GM23338 (cell line): ENCODE data around the gene COL18A1.

Experiments
- CREB1 ChIP-seq: fragments of 250-450 bp; sonication (Bioruptor Pico); IDR thresholded peaks from 2 replicates; pipeline ENCODE4 v1.5.0; 2020; ENCODE audit warnings: low read depth, mild to moderate bottlenecking, moderate library complexity
- EZH2 ChIP-seq: fragments of 200-600 bp; sonication (generic); IDR thresholded peaks from one replicate; pipeline ENCODE4 v1.8.0; 2017; ENCODE audit warnings: antibody characterized with exemption, mild to moderate bottlenecking, low read depth; ENCODE audit not compliant: unreplicated experiment
- EZH2phosphoT487 ChIP-seq: fragments of 200-600 bp; sonication (generic); IDR thresholded peaks from one replicate; pipeline ENCODE4 v1.8.1; 2018; ENCODE audit warnings: antibody characterized with exemption; ENCODE audit not compliant: unreplicated experiment
- JUNB ChIP-seq: IDR thresholded peaks from one replicate; pipeline ENCODE4 v1.6.1; 2016; ENCODE audit warnings: antibody characterized with exemption; ENCODE audit not compliant: unreplicated experiment
- NANOG ChIP-seq: IDR thresholded peaks from 2 replicates; pipeline ENCODE4 v1.6.1; 2016; ENCODE audit warnings: antibody characterized with exemption, borderline replicate concordance
- POLR2AphosphoS5 ChIP-seq: IDR thresholded peaks from 2 replicates; pipeline ENCODE4 v1.6.1; 2016; ENCODE audit warnings: antibody characterized with exemption, low read depth
- STAT1 ChIP-seq: IDR thresholded peaks from one replicate; pipeline ENCODE4 v1.6.1; 2016; ENCODE audit warnings: antibody characterized with exemption; ENCODE audit not compliant: unreplicated experiment
- ZNF114 ChIP-seq: fragments of 250-450 bp; sonication (Bioruptor Pico); IDR thresholded peaks from 2 replicates; pipeline ENCODE4 v1.5.0; 2020; ENCODE audit warnings: mild to moderate bottlenecking, moderate library complexity
- ZNF331 ChIP-seq: fragments of 250-450 bp; sonication (Bioruptor Pico); IDR thresholded peaks from 2 replicates; pipeline ENCODE4 v1.5.0; 2020; ENCODE audit warnings: low read depth, mild to moderate bottlenecking, moderate library complexity
- TF ChIP-seq, protein P1 (sequence below): IDR thresholded peaks from one replicate; pipeline ENCODE4 v1.6.1; 2018; ENCODE audit warnings: antibody characterized with exemption; ENCODE audit not compliant: unreplicated experiment
- TF ChIP-seq, protein P2 (sequence below), 2 experiments: fragments of 200-600 bp in 1 of 2; sonication (generic) in 1 of 2; conservative IDR thresholded peaks; 2 replicates each; pipeline versions ENCODE4 v1.5.1 to v1.6.1; 2016 to 2017; ENCODE audit warnings: antibody characterized with exemption in 2 of 2, low read depth in 2 of 2, mild to moderate bottlenecking in 2 of 2, moderate library complexity in 1 of 2
- TF ChIP-seq, protein P3 (sequence below): IDR thresholded peaks from 2 replicates; pipeline ENCODE4 v1.6.1; 2016; ENCODE audit warnings: antibody characterized with exemption
- TF ChIP-seq, protein P4 (sequence below): fragments of 250-450 bp; sonication (Bioruptor Pico); IDR thresholded peaks from 2 replicates; pipeline ENCODE4 v1.5.0; 2020; ENCODE audit warnings: mild to moderate bottlenecking, moderate library complexity

DNA sequence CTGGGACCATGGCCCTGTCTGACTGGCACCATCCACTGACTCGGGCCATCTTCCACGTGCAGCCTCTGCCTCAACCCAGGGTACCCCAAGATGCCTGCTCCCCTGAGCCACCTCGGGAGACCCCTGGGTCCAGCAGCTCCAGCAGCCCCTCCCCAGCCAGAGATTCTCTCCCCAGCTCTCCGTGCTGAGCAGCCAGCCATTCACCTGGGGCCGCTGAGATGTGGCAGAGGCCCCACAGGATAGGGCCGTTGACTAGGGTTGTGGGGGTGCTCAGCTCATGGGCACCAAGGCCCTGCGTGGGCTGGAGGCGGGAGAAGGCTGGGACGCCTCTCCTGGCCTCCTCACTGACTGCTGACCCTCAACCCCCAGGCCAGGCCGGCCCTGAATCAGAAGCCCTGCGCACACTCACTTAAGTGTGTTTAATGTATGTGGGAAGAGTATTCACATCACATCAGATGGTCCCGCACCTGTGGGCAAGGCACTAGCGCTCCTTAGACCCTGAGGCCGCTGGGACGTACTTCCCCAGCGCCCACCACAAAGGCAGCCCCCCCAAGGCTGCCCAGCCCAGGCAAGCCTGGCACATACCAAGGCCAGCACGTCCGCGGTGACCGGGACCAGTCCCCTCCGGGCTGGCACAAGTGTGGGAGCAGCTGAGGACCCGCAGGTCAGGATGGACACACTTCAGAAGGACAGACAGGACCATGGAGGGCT, 109.5 kb downstream of the COL18A1 start:
- TF ChIP-seq, protein P1, sequence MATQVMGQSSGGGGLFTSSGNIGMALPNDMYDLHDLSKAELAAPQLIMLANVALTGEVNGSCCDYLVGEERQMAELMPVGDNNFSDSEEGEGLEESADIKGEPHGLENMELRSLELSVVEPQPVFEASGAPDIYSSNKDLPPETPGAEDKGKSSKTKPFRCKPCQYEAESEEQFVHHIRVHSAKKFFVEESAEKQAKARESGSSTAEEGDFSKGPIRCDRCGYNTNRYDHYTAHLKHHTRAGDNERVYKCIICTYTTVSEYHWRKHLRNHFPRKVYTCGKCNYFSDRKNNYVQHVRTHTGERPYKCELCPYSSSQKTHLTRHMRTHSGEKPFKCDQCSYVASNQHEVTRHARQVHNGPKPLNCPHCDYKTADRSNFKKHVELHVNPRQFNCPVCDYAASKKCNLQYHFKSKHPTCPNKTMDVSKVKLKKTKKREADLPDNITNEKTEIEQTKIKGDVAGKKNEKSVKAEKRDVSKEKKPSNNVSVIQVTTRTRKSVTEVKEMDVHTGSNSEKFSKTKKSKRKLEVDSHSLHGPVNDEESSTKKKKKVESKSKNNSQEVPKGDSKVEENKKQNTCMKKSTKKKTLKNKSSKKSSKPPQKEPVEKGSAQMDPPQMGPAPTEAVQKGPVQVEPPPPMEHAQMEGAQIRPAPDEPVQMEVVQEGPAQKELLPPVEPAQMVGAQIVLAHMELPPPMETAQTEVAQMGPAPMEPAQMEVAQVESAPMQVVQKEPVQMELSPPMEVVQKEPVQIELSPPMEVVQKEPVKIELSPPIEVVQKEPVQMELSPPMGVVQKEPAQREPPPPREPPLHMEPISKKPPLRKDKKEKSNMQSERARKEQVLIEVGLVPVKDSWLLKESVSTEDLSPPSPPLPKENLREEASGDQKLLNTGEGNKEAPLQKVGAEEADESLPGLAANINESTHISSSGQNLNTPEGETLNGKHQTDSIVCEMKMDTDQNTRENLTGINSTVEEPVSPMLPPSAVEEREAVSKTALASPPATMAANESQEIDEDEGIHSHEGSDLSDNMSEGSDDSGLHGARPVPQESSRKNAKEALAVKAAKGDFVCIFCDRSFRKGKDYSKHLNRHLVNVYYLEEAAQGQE = no peak
- TF ChIP-seq, protein P2, sequence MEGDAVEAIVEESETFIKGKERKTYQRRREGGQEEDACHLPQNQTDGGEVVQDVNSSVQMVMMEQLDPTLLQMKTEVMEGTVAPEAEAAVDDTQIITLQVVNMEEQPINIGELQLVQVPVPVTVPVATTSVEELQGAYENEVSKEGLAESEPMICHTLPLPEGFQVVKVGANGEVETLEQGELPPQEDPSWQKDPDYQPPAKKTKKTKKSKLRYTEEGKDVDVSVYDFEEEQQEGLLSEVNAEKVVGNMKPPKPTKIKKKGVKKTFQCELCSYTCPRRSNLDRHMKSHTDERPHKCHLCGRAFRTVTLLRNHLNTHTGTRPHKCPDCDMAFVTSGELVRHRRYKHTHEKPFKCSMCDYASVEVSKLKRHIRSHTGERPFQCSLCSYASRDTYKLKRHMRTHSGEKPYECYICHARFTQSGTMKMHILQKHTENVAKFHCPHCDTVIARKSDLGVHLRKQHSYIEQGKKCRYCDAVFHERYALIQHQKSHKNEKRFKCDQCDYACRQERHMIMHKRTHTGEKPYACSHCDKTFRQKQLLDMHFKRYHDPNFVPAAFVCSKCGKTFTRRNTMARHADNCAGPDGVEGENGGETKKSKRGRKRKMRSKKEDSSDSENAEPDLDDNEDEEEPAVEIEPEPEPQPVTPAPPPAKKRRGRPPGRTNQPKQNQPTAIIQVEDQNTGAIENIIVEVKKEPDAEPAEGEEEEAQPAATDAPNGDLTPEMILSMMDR (conservative IDR thresholded peaks at IDR 0.05; ENCODE audit: low read depth in 2 of 2) = no peak
- TF ChIP-seq EZH2phosphoT487 = no peak
- TF ChIP-seq STAT1 = no peak
- no peak for TF ChIP-seq EZH2
- no peak for TF ChIP-seq POLR2AphosphoS5
- no peak for TF ChIP-seq NANOG
- TF ChIP-seq, protein P3, sequence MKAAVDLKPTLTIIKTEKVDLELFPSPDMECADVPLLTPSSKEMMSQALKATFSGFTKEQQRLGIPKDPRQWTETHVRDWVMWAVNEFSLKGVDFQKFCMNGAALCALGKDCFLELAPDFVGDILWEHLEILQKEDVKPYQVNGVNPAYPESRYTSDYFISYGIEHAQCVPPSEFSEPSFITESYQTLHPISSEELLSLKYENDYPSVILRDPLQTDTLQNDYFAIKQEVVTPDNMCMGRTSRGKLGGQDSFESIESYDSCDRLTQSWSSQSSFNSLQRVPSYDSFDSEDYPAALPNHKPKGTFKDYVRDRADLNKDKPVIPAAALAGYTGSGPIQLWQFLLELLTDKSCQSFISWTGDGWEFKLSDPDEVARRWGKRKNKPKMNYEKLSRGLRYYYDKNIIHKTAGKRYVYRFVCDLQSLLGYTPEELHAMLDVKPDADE = no peak
- no peak for TF ChIP-seq JUNB
- no peak for TF ChIP-seq CREB1 (CRISPR knock-in tag)
- no peak for TF ChIP-seq ZNF331 (CRISPR knock-in tag)
- no peak for TF ChIP-seq ZNF114 (CRISPR knock-in tag)
- TF ChIP-seq, protein P4, sequence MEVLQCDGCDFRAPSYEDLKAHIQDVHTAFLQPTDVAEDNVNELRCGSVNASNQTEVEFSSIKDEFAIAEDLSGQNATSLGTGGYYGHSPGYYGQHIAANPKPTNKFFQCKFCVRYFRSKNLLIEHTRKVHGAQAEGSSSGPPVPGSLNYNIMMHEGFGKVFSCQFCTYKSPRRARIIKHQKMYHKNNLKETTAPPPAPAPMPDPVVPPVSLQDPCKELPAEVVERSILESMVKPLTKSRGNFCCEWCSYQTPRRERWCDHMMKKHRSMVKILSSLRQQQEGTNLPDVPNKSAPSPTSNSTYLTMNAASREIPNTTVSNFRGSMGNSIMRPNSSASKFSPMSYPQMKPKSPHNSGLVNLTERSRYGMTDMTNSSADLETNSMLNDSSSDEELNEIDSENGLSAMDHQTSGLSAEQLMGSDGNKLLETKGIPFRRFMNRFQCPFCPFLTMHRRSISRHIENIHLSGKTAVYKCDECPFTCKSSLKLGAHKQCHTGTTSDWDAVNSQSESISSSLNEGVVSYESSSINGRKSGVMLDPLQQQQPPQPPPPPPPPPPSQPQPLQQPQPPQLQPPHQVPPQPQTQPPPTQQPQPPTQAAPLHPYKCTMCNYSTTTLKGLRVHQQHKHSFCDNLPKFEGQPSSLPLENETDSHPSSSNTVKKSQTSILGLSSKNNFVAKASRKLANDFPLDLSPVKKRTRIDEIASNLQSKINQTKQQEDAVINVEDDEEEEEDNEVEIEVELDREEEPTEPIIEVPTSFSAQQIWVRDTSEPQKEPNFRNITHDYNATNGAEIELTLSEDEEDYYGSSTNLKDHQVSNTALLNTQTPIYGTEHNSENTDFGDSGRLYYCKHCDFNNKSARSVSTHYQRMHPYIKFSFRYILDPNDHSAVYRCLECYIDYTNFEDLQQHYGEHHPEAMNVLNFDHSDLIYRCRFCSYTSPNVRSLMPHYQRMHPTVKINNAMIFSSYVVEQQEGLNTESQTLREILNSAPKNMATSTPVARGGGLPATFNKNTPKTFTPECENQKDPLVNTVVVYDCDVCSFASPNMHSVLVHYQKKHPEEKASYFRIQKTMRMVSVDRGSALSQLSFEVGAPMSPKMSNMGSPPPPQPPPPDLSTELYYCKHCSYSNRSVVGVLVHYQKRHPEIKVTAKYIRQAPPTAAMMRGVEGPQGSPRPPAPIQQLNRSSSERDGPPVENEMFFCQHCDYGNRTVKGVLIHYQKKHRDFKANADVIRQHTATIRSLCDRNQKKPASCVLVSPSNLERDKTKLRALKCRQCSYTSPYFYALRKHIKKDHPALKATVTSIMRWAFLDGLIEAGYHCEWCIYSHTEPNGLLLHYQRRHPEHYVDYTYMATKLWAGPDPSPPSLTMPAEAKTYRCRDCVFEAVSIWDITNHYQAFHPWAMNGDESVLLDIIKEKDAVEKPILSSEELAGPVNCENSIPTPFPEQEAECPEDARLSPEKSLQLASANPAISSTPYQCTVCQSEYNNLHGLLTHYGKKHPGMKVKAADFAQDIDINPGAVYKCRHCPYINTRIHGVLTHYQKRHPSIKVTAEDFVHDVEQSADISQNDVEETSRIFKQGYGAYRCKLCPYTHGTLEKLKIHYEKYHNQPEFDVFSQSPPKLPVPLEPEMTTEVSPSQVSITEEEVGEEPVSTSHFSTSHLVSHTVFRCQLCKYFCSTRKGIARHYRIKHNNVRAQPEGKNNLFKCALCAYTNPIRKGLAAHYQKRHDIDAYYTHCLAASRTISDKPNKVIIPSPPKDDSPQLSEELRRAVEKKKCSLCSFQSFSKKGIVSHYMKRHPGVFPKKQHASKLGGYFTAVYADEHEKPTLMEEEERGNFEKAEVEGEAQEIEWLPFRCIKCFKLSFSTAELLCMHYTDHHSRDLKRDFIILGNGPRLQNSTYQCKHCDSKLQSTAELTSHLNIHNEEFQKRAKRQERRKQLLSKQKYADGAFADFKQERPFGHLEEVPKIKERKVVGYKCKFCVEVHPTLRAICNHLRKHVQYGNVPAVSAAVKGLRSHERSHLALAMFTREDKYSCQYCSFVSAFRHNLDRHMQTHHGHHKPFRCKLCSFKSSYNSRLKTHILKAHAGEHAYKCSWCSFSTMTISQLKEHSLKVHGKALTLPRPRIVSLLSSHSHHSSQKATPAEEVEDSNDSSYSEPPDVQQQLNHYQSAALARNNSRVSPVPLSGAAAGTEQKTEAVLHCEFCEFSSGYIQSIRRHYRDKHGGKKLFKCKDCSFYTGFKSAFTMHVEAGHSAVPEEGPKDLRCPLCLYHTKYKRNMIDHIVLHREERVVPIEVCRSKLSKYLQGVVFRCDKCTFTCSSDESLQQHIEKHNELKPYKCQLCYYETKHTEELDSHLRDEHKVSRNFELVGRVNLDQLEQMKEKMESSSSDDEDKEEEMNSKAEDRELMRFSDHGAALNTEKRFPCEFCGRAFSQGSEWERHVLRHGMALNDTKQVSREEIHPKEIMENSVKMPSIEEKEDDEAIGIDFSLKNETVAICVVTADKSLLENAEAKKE (CRISPR knock-in tag) = no peak
